ENCODE results near the gene MOK. TPM values are rescaled to one million over a fixed set of nuclear protein-coding genes. Genes with fewer than 3 reads are reported as not detected.

The MOK gene
- total RNA-seq, 3 donors from 2014 or later, result 6.2 to 11.2 (median 7.4) TPM

DNA sequence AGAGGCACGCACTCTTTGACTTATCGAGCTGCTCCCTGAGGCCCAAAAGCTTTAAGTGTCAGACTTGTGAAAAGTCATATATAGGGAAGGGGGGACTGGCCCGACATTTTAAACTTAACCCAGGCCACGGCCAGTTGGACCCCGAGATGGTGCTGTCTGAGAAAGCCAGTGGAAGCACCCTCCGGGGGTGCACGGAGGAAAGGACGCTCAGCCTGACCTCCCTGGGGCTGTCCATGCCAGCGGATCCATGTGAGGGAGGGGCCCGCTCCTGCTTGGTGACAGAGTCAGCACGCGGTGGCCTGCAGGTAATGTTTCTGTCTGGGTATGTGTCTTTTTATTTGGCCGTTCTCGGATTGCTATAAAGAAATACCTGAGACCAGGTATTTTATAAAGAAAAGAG is 21.6 kb upstream of the MOK start:
- no peak for DNase-seq
- TF ChIP-seq, protein P1, sequence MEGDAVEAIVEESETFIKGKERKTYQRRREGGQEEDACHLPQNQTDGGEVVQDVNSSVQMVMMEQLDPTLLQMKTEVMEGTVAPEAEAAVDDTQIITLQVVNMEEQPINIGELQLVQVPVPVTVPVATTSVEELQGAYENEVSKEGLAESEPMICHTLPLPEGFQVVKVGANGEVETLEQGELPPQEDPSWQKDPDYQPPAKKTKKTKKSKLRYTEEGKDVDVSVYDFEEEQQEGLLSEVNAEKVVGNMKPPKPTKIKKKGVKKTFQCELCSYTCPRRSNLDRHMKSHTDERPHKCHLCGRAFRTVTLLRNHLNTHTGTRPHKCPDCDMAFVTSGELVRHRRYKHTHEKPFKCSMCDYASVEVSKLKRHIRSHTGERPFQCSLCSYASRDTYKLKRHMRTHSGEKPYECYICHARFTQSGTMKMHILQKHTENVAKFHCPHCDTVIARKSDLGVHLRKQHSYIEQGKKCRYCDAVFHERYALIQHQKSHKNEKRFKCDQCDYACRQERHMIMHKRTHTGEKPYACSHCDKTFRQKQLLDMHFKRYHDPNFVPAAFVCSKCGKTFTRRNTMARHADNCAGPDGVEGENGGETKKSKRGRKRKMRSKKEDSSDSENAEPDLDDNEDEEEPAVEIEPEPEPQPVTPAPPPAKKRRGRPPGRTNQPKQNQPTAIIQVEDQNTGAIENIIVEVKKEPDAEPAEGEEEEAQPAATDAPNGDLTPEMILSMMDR (IDR thresholded peaks at IDR 0.05), result no peak
- ATAC-seq, result no peak
- no peaks in the 10 kb centered on the region for H3K4me1 ChIP-seq (ENCODE audit: low read depth)
- no peaks in the 10 kb centered on the region for H3K36me3 ChIP-seq (ENCODE audit: low read depth)
- no peaks in the 10 kb centered on the region for H3K9me3 ChIP-seq
- no peak overlapping the region for H3K4me3 ChIP-seq
- intact Hi-C loops (cut with DNase I, micrococcal nuclease), result no loop called here

GRCh38 chr14:102325791-102326345 is 20.9 kb upstream of the MOK start:
- TF ChIP-seq, protein P1 (IDR thresholded peaks at IDR 0.05), result no peak
- intact Hi-C loops (cut with DNase I, micrococcal nuclease), result no loop called here
- ATAC-seq, result peak; percentile 27
- Histone ChIP-seq H3K9me3 (no peaks in the 10 kb centered on the region), H3K36me3 (ENCODE audit: low read depth) (no peaks in the 10 kb centered on the region), H3K4me3 (no peak overlapping the region), H3K4me1 (ENCODE audit: low read depth) (no peaks in the 10 kb centered on the region)
- DNase-seq, result no peak

DNA sequence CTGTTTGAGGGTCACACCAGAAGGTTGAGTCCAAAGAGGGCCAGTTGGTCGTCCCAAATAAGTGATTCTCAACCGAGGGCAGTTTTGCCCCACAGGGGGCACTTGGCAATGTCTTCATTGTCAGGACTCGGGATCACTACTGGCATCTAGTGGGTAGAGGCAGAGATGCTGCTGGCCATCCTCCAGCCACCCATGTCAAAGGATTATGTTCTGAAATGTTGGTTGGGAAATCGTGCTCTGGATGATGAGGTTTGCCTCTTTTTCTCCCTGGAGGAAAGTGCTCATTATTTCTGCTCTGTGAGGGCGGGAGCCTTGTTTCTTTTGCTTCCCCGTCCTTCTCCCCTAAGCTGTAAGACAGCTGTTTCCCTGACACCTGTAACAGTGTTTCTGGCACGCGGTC is 18.1 kb upstream of the MOK start:
- DNase-seq (peak in 2 of 3 donors; percentile 57 to 70), ATAC-seq (peak; percentile 32)
- TF ChIP-seq, protein P1 (IDR thresholded peaks at IDR 0.05), result no peak
- H3K4me3 ChIP-seq, result no peak overlapping the region
- H3K36me3 ChIP-seq (ENCODE audit: low read depth), result no peaks in the 10 kb centered on the region
- peaks cover 10% of the 10 kb centered on the region for H3K4me1 ChIP-seq (ENCODE audit: low read depth)
- intact Hi-C loops (cut with DNase I, micrococcal nuclease), result no loop called here
- no peaks in the 10 kb centered on the region for H3K9me3 ChIP-seq

- H3K36me3 ChIP-seq (ENCODE audit: low read depth), result no peaks in the 10 kb centered on the region
- intact Hi-C loops (cut with DNase I, micrococcal nuclease), result no loop called here
- no peak overlapping the region for H3K4me3 ChIP-seq
- DNase-seq (no peak), ATAC-seq (no peak)
- TF ChIP-seq, protein P1 (IDR thresholded peaks at IDR 0.05), result no peak
- H3K4me1 ChIP-seq (ENCODE audit: low read depth), result peaks cover 12% of the 10 kb centered on the region
- H3K9me3 ChIP-seq, result no peaks in the 10 kb centered on the region
Measured at GRCh38 chr14:102321456-102322422, 16.8 kb upstream of the MOK start.

DNA sequence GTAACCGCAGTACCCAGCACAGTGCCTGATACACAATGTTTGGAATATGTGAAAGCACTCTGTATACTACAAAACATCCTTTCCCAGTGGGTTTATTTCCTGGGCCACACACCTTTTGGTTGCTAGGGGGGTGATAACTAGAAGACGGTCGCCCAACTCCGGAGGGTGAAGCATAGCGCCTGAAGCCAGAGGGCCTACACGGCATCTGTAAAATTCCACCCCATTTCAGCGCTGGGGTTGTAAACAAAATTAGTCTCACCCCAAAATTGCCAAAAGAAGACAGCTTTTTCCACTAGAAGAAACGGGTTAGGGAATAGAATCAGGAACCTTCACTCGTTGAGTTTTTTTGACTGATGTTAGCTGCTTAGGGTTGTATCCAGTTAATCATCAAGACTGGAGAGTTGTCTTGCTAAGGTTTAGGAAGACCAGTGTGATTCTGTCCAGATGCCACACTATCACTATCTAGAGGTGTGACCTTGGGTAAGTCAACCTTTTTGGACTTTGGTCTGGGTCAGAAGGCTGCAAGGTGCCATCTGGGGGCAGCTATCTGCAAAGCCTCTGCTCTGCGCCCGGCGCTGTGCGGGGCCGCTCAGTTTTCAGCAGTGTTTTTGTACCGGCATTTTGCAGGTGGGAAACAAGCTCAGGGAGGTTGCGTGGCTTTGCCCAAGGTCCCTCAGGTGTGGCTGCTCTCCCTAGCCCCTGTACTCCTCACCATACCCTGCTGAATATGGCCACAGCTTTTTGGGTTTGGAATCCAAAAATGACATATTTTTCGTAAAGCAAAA is 15.9 kb upstream of the MOK start:
- TF ChIP-seq, protein P1 (IDR thresholded peaks at IDR 0.05), result no peak
- H3K36me3 ChIP-seq (ENCODE audit: low read depth), result no peaks in the 10 kb centered on the region
- H3K9me3 ChIP-seq, result no peaks in the 10 kb centered on the region
- H3K4me1 ChIP-seq (ENCODE audit: low read depth), result peaks cover 12% of the 10 kb centered on the region
- ATAC-seq (no peak), DNase-seq (no peak)
- no peak overlapping the region for H3K4me3 ChIP-seq
- intact Hi-C loops (cut with DNase I, micrococcal nuclease), result no loop called here
